HCT116 (cell line): ENCODE results near the gene ADAM30. TPM values are rescaled to one million over a fixed set of nuclear protein-coding genes. Genes with fewer than 3 reads are reported as not detected.

Source experiments
- ATAC-seq: fragments of 200-7000 bp; cut with Tn5 transposase; 2 replicates; pipeline ENCODE4 v1.9.1; 2020; ENCODE audit warnings: mild to moderate bottlenecking, moderate library complexity
- BruUV-seq: library from RNA; stranded (reverse); fragments of 400-500 nt; replicated peaks from 2 replicates; lab custom pipeline; 2021; lab: Mats Ljungman, UMichigan
- CTCF ChIA-PET: fragments of 300-600 bp; sonication (Branson Sonifier 250); formaldehyde crosslinking; loops from one replicate; lab custom pipeline; 2021; ENCODE audit warnings: antibody characterized with exemption; lab: Charles Lee
- POLR2A ChIA-PET: fragments of 300-600, 350-600 bp; sonication (Branson Sonifier 250); formaldehyde crosslinking; loops from one replicate; lab custom pipeline; 2021; ENCODE audit warnings: antibody characterized with exemption; lab: Charles Lee
- RAD21 ChIA-PET, 2 experiments: fragments of 300-600 bp; sonication (Branson Sonifier 250); formaldehyde crosslinking; loops; one replicate each; lab custom pipeline; 2023; ENCODE audit warnings: low total read pairs in 2 of 2; ENCODE audit not compliant: uncharacterized antibody in 2 of 2, unreplicated experiment in 2 of 2, low non-redundant PET in 1 of 2; lab: Charles Lee
- DNase-seq: peaks from one replicate; pipeline ENCODE4 v3.0.0-alpha.2; 2010; ENCODE audit warnings: low read depth, low spot score
- H2AFZ ChIP-seq: fragments of 200-600 bp; shearing (Covaris generic), sonication (generic); 2 replicates; pipeline ENCODE4 v1.6.1; 2017; ENCODE audit warnings: low read depth, mixed run types, mixed read lengths, antibody characterized with exemption, low read length; ENCODE audit not compliant: poor library complexity, severe bottlenecking
- H3K27ac ChIP-seq: 2 replicates; pipeline ENCODE4 v1.5.1; 2012; ENCODE audit warnings: low read depth, low read length
- H3K27me3 ChIP-seq: fragments of 200-600 bp; sonication (generic); 2 replicates; pipeline ENCODE4 v1.6.1; 2016; ENCODE audit warnings: mixed run types, low read length, mixed read lengths; ENCODE audit not compliant: insufficient read depth
- H3K36me3 ChIP-seq, 2 experiments: fragments of 200-500 bp in 1 of 2; fragments of 200-600 bp in 1 of 2; sonication (Bioruptor generic) in 1 of 2; sonication (generic) in 1 of 2; 2 replicates each; pipeline versions ENCODE4 v1.5.1 to v1.6.1; 2014 to 2016; ENCODE audit warnings: low read length in 2 of 2, inconsistent platforms in 1 of 2, mixed read lengths in 1 of 2, mixed run types in 1 of 2; ENCODE audit not compliant: insufficient read depth in 2 of 2, control insufficient read depth in 1 of 2
- H3K4me1 ChIP-seq, 2 experiments: fragments of 200-600 bp in 1 of 2; sonication (generic) in 1 of 2; 2 replicates each; pipeline versions ENCODE4 v1.5.1 to v1.6.1; 2012 to 2017; ENCODE audit warnings: low read length in 2 of 2, inconsistent platforms in 1 of 2, mild to moderate bottlenecking in 1 of 2, mixed read lengths in 1 of 2, mixed run types in 1 of 2, moderate library complexity in 1 of 2; ENCODE audit not compliant: insufficient read depth in 2 of 2, control insufficient read depth in 1 of 2
- H3K4me2 ChIP-seq: fragments of 200-600 bp; sonication (generic); 2 replicates; pipeline ENCODE4 v1.6.1; 2017; ENCODE audit warnings: mixed run types, low read length, mixed read lengths
- H3K4me3 ChIP-seq, 2 experiments: fragments of 200-600 bp in 1 of 2; sonication (generic) in 1 of 2; replicated peaks in 1 of 2; 2 replicates each; pipeline ENCODE4 v1.5.1; 2011 to 2016; ENCODE audit warnings: low read length in 2 of 2, control low read depth in 1 of 2, low read depth in 1 of 2, mild to moderate bottlenecking in 1 of 2, mixed read lengths in 1 of 2, mixed run types in 1 of 2
- H3K79me2 ChIP-seq: fragments of 200-600 bp; sonication (generic); 2 replicates; pipeline ENCODE4 v1.6.1; 2017; ENCODE audit warnings: mild to moderate bottlenecking, mixed run types, low read length, moderate library complexity, mixed read lengths; ENCODE audit not compliant: insufficient read depth
- H3K9ac ChIP-seq: fragments of 200-600 bp; sonication (generic); 2 replicates; pipeline ENCODE4 v1.6.1; 2016; ENCODE audit warnings: low read length, mixed read lengths
- H3K9me2 ChIP-seq: fragments of 200-600 bp; sonication (generic), shearing (Covaris generic); 2 replicates; pipeline ENCODE4 v1.6.1; 2017; ENCODE audit warnings: mixed run types, mild to moderate bottlenecking, moderate library complexity; ENCODE audit not compliant: insufficient read depth
- H3K9me3 ChIP-seq, 2 experiments: fragments of 200-500 bp in 1 of 2; fragments of 200-600 bp in 1 of 2; sonication (Bioruptor generic) in 1 of 2; sonication (generic) in 1 of 2; 2 replicates each; pipeline ENCODE4 v1.6.1; 2014 to 2017; ENCODE audit warnings: low read length in 2 of 2, mixed read lengths in 2 of 2, inconsistent platforms in 1 of 2, low read depth in 1 of 2, mild to moderate bottlenecking in 1 of 2, mixed run types in 1 of 2, moderate library complexity in 1 of 2; ENCODE audit not compliant: control insufficient read depth in 1 of 2, insufficient read depth in 1 of 2
- H4K20me1 ChIP-seq: fragments of 200-600 bp; sonication (generic), shearing (Covaris generic); 2 replicates; pipeline ENCODE4 v1.6.1; 2017; ENCODE audit warnings: mixed run types, mild to moderate bottlenecking, moderate library complexity; ENCODE audit not compliant: insufficient read depth
- ATF3 ChIP-seq: IDR thresholded peaks from 2 replicates; pipeline ENCODE4 v1.6.1; 2012
- CEBPB ChIP-seq: IDR thresholded peaks from 2 replicates; pipeline ENCODE4 v1.6.1; 2012; ENCODE audit warnings: low read depth
- EGR1 ChIP-seq: IDR thresholded peaks from 2 replicates; pipeline ENCODE4 v1.6.1; 2012; ENCODE audit warnings: low read depth
- ELF1 ChIP-seq: IDR thresholded peaks from 2 replicates; pipeline ENCODE4 v1.6.1; 2012; ENCODE audit warnings: low read depth, borderline replicate concordance
- JUND ChIP-seq: IDR thresholded peaks from 2 replicates; pipeline ENCODE4 v1.6.1; 2012
- SIN3A ChIP-seq: IDR thresholded peaks from 2 replicates; pipeline ENCODE4 v1.6.1; 2012; ENCODE audit warnings: low read depth
- SP1 ChIP-seq: IDR thresholded peaks from 2 replicates; pipeline ENCODE4 v1.6.1; 2012; ENCODE audit warnings: low read depth
- TCF7L2 ChIP-seq: IDR thresholded peaks from 2 replicates; pipeline ENCODE4 v1.7.0; 2011; ENCODE audit warnings: borderline replicate concordance, inconsistent platforms; ENCODE audit not compliant: insufficient read depth, insufficient read length; ENCODE audit errors: extremely low read depth
- YY1 ChIP-seq: IDR thresholded peaks from 2 replicates; pipeline ENCODE4 v1.6.1; 2011; ENCODE audit warnings: low read length, low read depth, moderate library complexity, mild to moderate bottlenecking; ENCODE audit not compliant: insufficient replicate concordance; ENCODE audit errors: extremely low read depth
- ZNF274 ChIP-seq: fragments of 200-500 bp; sonication (Bioruptor generic); IDR thresholded peaks from 2 replicates; pipeline ENCODE4 v1.6.1; 2014; ENCODE audit warnings: mild to moderate bottlenecking, low read depth, low read length, inconsistent platforms
- intact Hi-C: fragments of 100-400 bp; cut with micrococcal nuclease; formaldehyde crosslinking; loops from 2 replicates; pipeline ENCODE4 v1.10.0; 2022
- total RNA-seq: library from RNA; stranded (reverse); gene quantifications from one replicate; pipeline ENCODE4 v1.2.1, GENCODE V29; 2021; ENCODE audit not compliant: unreplicated experiment
- TF ChIP-seq, protein P1 (sequence below), 3 experiments: fragments of 200-600 bp in 1 of 3; sonication (generic) in 1 of 3; IDR thresholded peaks in 2 of 3; conservative IDR thresholded peaks in 1 of 3; 2 replicates each; pipeline ENCODE4 v1.5.1; 2012 to 2017; ENCODE audit warnings: low read depth in 2 of 3, low read length in 2 of 3, antibody characterized with exemption in 1 of 3, borderline replicate concordance in 1 of 3, control low read depth in 1 of 3, mild to moderate bottlenecking in 1 of 3, mixed read lengths in 1 of 3, mixed run types in 1 of 3, moderate library complexity in 1 of 3; ENCODE audit not compliant: insufficient read depth in 1 of 3
- TF ChIP-seq, protein P2 (sequence below): IDR thresholded peaks from 2 replicates; pipeline ENCODE4 v1.6.1; 2012

Gene ADAM30
- total RNA-seq, 1 experiment from 2014 or later, result not detected

DNA sequence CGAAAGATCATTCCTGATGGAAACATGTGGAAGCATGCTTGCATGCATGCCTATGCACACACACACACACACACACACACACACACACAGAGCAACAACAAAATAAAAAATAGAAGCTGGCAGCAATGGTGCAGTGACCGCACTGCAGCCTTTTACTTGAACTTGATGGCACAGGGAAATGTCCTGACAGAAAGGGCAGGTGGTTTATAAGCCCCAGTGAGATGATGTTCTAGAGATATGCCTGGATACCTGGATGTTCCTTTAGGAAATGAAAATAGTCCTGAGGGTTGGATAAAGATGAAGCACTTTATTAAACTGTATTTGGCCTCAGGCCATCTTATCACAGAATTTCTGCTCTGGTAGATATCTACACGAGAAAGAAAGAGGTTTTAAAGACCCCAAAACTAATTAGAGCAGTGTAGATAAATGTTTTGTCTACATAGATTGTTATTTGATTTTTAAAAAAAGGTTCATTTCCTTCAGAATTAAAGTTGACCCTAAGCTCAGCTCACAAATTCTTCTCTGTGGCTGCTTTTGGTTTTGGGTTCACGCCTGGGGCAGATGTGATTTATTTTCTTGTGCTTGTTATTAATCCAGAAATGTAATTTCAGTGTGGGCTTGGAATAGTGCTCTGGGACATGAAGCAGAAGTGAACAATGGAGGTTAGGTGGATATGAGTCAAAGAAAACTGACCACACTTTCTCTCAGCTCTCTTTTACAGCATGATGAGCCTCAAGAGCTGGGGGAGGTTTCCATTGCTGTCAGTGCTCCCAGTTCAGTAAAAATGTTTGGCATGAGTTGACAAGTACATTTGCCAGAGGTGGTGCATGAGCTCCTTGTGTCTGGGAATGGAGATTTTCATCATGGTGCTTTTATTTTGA, 22.9 kb downstream of the ADAM30 start:
- Histone ChIP-seq H3K4me2 (no peak overlapping the region), H3K36me3 (no peaks in the 10 kb centered on the region), H3K4me1 (peaks cover 0 to 4% of the 10 kb centered on the region in 2 experiments; a peak in 2 of 4 replicates), H3K9me2 (no peaks in the 10 kb centered on the region)
- ATAC-seq, result no peak
- RAD21 ChIA-PET, result no interaction called here
- TF ChIP-seq SP1 (no peak), JUND (no peak), ATF3 (no peak), SIN3A (no peak), ELF1 (no peak), CEBPB (no peak), TCF7L2 (no peak), ZNF274 (no peak), EGR1 (no peak), YY1 (no peak)
- TF ChIP-seq, protein P1, sequence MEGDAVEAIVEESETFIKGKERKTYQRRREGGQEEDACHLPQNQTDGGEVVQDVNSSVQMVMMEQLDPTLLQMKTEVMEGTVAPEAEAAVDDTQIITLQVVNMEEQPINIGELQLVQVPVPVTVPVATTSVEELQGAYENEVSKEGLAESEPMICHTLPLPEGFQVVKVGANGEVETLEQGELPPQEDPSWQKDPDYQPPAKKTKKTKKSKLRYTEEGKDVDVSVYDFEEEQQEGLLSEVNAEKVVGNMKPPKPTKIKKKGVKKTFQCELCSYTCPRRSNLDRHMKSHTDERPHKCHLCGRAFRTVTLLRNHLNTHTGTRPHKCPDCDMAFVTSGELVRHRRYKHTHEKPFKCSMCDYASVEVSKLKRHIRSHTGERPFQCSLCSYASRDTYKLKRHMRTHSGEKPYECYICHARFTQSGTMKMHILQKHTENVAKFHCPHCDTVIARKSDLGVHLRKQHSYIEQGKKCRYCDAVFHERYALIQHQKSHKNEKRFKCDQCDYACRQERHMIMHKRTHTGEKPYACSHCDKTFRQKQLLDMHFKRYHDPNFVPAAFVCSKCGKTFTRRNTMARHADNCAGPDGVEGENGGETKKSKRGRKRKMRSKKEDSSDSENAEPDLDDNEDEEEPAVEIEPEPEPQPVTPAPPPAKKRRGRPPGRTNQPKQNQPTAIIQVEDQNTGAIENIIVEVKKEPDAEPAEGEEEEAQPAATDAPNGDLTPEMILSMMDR (IDR thresholded peaks at IDR 0.05 in 2 of 3, conservative IDR thresholded peaks at IDR 0.05 in 1 of 3; ENCODE audit: borderline replicate concordance in 1 of 3, insufficient read depth in 1 of 3, low read depth in 2 of 3, low read length in 2 of 3), result no peak
- TF ChIP-seq, protein P2, sequence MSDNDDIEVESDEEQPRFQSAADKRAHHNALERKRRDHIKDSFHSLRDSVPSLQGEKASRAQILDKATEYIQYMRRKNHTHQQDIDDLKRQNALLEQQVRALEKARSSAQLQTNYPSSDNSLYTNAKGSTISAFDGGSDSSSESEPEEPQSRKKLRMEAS, result no peak
- TF ChIP-seq, all 23 proteins: peak for 0
- H3K79me2 ChIP-seq, result no peaks in the 10 kb centered on the region
- no peak overlapping the region for H2AFZ ChIP-seq
- ChIA-PET CTCF (interaction anchor here (1.0 to 2.0 kb wide), 2 partner anchors 8 to 13 kb away, joined by 3 to 4 read pairs; no protein-coding TSS in a partner anchor), POLR2A (no interaction called here)
- H3K4me3 ChIP-seq, result no peak overlapping the region
- no peaks in the 10 kb centered on the region for H3K9me3 ChIP-seq
- no TSS peak for BruUV-seq
- H3K27ac ChIP-seq, result no peak overlapping the region
- no peaks in the 10 kb centered on the region for H4K20me1 ChIP-seq
- H3K9ac ChIP-seq, result no peak overlapping the region
- no peak for DNase-seq
- H3K27me3 ChIP-seq, result no peaks in the 10 kb centered on the region
- intact Hi-C loops, result loop anchor here (10.0 kb wide), 1 partner anchor 271 kb away; no protein-coding TSS in a partner anchor
